H1 (cell line): ENCODE data around the gene KRT83. TPM values are rescaled to one million over a fixed set of nuclear protein-coding genes. Genes with fewer than 3 reads are reported as not detected.

Source experiments
- HDAC2 ChIP-seq, 2 experiments: fragments of 300-600 bp in 1 of 2; sonication (generic) in 1 of 2; IDR thresholded peaks; 2 replicates each; pipeline ENCODE4 v1.6.1; 2011 to 2012; ENCODE audit warnings: low read depth in 2 of 2, low read length in 2 of 2, mild to moderate bottlenecking in 2 of 2, moderate library complexity in 2 of 2, borderline replicate concordance in 1 of 2, inconsistent platforms in 1 of 2
- KDM1A ChIP-seq: fragments of 200-600, 300-600 bp; sonication (generic); IDR thresholded peaks from 2 replicates; pipeline ENCODE4 v1.7.1; 2016; ENCODE audit warnings: mild to moderate bottlenecking, low read length, borderline replicate concordance
- KDM5A ChIP-seq: fragments of 200-600 bp; IDR thresholded peaks from 2 replicates; pipeline ENCODE4 v1.7.1; 2012; ENCODE audit warnings: mild to moderate bottlenecking, low read length, inconsistent platforms, mixed read lengths
- SRF ChIP-seq: IDR thresholded peaks from 2 replicates; pipeline ENCODE4 v1.6.1; 2011; ENCODE audit warnings: mild to moderate bottlenecking, low read depth, low read length, moderate library complexity
- polyA plus RNA-seq, 7 experiments: library from polyadenylated mRNA; depleted of rRNA in 3 of 7; stranded (reverse) in 5 of 7; unstranded in 2 of 7; fragments of >200 nt in 5 of 7; fragments of 200-250 nt in 2 of 7; gene quantifications; 1 replicate in 5 of 7; 2 replicates in 1 of 7; 4 replicates in 1 of 7; pipeline versions ENCODE4 v1.2.1 to v1.2.3, GENCODE V29; 2011 to 2013; ENCODE audit warnings: missing spikeins in 2 of 7, mixed read lengths in 2 of 7
- total RNA-seq: library from RNA; stranded (reverse); fragmentation: NEBNext Ultra II Directional; extraction: Animal tissue kit (Norgen Biotek cat#: 25700); gene quantifications from 2 replicates; pipeline ENCODE4 v1.2.1, GENCODE V29; 2021
- TF ChIP-seq, protein P1 (sequence below): fragments of 300-600 bp; sonication (generic); IDR thresholded peaks from 2 replicates; pipeline ENCODE4 v1.7.1; 2012; ENCODE audit warnings: low read length, moderate library complexity, mild to moderate bottlenecking, inconsistent platforms; ENCODE audit not compliant: insufficient replicate concordance

Gene KRT83
- total and polyA plus RNA-seq, 2 of the 8 experiments (the other 6 are each of a cell fraction or from before 2014, with no cell fraction given): not detected

DNA sequence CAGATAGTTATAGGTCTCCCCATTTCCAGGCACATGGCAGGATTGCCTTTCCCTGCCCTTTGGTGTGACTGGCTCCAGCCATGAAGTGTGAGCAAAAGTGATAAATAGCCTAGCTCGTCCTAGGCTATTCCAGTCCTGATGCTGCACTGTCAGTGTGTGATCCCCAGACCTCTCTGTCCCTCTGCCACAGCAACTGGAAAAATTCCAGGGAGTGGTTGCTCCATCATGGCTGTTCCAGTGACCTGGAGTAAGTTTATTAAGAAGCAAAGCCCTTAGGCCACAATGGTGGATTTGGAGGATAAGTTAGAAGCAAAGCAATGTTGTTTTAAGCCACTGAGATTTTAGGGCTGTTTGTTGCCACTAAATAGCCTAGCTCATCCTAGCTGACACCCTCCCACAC lies 9.8 kb upstream of the KRT83 start (continued):
- TF ChIP-seq, protein P1, sequence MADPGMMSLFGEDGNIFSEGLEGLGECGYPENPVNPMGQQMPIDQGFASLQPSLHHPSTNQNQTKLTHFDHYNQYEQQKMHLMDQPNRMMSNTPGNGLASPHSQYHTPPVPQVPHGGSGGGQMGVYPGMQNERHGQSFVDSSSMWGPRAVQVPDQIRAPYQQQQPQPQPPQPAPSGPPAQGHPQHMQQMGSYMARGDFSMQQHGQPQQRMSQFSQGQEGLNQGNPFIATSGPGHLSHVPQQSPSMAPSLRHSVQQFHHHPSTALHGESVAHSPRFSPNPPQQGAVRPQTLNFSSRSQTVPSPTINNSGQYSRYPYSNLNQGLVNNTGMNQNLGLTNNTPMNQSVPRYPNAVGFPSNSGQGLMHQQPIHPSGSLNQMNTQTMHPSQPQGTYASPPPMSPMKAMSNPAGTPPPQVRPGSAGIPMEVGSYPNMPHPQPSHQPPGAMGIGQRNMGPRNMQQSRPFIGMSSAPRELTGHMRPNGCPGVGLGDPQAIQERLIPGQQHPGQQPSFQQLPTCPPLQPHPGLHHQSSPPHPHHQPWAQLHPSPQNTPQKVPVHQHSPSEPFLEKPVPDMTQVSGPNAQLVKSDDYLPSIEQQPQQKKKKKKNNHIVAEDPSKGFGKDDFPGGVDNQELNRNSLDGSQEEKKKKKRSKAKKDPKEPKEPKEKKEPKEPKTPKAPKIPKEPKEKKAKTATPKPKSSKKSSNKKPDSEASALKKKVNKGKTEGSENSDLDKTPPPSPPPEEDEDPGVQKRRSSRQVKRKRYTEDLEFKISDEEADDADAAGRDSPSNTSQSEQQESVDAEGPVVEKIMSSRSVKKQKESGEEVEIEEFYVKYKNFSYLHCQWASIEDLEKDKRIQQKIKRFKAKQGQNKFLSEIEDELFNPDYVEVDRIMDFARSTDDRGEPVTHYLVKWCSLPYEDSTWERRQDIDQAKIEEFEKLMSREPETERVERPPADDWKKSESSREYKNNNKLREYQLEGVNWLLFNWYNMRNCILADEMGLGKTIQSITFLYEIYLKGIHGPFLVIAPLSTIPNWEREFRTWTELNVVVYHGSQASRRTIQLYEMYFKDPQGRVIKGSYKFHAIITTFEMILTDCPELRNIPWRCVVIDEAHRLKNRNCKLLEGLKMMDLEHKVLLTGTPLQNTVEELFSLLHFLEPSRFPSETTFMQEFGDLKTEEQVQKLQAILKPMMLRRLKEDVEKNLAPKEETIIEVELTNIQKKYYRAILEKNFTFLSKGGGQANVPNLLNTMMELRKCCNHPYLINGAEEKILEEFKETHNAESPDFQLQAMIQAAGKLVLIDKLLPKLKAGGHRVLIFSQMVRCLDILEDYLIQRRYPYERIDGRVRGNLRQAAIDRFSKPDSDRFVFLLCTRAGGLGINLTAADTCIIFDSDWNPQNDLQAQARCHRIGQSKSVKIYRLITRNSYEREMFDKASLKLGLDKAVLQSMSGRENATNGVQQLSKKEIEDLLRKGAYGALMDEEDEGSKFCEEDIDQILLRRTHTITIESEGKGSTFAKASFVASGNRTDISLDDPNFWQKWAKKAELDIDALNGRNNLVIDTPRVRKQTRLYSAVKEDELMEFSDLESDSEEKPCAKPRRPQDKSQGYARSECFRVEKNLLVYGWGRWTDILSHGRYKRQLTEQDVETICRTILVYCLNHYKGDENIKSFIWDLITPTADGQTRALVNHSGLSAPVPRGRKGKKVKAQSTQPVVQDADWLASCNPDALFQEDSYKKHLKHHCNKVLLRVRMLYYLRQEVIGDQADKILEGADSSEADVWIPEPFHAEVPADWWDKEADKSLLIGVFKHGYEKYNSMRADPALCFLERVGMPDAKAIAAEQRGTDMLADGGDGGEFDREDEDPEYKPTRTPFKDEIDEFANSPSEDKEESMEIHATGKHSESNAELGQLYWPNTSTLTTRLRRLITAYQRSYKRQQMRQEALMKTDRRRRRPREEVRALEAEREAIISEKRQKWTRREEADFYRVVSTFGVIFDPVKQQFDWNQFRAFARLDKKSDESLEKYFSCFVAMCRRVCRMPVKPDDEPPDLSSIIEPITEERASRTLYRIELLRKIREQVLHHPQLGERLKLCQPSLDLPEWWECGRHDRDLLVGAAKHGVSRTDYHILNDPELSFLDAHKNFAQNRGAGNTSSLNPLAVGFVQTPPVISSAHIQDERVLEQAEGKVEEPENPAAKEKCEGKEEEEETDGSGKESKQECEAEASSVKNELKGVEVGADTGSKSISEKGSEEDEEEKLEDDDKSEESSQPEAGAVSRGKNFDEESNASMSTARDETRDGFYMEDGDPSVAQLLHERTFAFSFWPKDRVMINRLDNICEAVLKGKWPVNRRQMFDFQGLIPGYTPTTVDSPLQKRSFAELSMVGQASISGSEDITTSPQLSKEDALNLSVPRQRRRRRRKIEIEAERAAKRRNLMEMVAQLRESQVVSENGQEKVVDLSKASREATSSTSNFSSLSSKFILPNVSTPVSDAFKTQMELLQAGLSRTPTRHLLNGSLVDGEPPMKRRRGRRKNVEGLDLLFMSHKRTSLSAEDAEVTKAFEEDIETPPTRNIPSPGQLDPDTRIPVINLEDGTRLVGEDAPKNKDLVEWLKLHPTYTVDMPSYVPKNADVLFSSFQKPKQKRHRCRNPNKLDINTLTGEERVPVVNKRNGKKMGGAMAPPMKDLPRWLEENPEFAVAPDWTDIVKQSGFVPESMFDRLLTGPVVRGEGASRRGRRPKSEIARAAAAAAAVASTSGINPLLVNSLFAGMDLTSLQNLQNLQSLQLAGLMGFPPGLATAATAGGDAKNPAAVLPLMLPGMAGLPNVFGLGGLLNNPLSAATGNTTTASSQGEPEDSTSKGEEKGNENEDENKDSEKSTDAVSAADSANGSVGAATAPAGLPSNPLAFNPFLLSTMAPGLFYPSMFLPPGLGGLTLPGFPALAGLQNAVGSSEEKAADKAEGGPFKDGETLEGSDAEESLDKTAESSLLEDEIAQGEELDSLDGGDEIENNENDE: no peak
- TF ChIP-seq KDM1A (no peak), HDAC2 (IDR thresholded peaks at IDR 0.05; ENCODE audit: borderline replicate concordance in 1 of 2, low read depth in 2 of 2, low read length in 2 of 2) (no peak), SRF (no peak), KDM5A (no peak)
